ENCODE measurements around the gene DENR.
"Not testable (repeated sequence)": the region's sequence is repeated elsewhere in the genome, so short reads cannot be mapped to it uniquely, and the experiment has no call there.

DNA sequence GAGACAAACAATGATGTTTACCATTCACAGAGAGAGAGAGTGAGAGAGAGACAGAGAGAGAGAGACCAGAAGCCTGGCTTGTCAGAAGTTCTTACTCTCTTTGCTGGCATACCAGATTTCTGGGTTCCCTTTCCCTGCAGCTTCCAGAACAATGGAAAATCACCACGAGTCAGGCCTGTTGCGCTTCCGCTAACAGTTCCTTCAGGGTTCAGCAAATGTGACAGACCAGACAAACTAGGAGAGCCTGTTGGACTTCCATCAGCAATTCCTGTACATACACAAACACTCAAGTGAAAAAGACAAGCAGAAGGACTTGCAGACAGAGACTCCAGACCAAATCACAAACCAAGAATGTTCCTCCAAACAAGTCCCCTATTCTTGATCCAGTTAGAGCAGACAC lies 43.3 kb upstream of the DENR start:
- TF ChIP-seq, protein P1, sequence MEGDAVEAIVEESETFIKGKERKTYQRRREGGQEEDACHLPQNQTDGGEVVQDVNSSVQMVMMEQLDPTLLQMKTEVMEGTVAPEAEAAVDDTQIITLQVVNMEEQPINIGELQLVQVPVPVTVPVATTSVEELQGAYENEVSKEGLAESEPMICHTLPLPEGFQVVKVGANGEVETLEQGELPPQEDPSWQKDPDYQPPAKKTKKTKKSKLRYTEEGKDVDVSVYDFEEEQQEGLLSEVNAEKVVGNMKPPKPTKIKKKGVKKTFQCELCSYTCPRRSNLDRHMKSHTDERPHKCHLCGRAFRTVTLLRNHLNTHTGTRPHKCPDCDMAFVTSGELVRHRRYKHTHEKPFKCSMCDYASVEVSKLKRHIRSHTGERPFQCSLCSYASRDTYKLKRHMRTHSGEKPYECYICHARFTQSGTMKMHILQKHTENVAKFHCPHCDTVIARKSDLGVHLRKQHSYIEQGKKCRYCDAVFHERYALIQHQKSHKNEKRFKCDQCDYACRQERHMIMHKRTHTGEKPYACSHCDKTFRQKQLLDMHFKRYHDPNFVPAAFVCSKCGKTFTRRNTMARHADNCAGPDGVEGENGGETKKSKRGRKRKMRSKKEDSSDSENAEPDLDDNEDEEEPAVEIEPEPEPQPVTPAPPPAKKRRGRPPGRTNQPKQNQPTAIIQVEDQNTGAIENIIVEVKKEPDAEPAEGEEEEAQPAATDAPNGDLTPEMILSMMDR (IDR thresholded peaks at IDR 0.05) = not testable (repeated sequence)
- TF ChIP-seq, protein P2, sequence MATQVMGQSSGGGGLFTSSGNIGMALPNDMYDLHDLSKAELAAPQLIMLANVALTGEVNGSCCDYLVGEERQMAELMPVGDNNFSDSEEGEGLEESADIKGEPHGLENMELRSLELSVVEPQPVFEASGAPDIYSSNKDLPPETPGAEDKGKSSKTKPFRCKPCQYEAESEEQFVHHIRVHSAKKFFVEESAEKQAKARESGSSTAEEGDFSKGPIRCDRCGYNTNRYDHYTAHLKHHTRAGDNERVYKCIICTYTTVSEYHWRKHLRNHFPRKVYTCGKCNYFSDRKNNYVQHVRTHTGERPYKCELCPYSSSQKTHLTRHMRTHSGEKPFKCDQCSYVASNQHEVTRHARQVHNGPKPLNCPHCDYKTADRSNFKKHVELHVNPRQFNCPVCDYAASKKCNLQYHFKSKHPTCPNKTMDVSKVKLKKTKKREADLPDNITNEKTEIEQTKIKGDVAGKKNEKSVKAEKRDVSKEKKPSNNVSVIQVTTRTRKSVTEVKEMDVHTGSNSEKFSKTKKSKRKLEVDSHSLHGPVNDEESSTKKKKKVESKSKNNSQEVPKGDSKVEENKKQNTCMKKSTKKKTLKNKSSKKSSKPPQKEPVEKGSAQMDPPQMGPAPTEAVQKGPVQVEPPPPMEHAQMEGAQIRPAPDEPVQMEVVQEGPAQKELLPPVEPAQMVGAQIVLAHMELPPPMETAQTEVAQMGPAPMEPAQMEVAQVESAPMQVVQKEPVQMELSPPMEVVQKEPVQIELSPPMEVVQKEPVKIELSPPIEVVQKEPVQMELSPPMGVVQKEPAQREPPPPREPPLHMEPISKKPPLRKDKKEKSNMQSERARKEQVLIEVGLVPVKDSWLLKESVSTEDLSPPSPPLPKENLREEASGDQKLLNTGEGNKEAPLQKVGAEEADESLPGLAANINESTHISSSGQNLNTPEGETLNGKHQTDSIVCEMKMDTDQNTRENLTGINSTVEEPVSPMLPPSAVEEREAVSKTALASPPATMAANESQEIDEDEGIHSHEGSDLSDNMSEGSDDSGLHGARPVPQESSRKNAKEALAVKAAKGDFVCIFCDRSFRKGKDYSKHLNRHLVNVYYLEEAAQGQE (IDR thresholded peaks at IDR 0.05; ENCODE audit: insufficient read depth in 1 of 2, low read depth in 2 of 2, low read length in 1 of 2) = not testable (repeated sequence)
